SK-N-SH (cell line): ENCODE data around the gene EVC. TPM values are rescaled to one million over a fixed set of nuclear protein-coding genes. Genes with fewer than 3 reads are reported as not detected.

ENCODE experiments used
- CTCF ChIA-PET: fragments of 300-600, 350-600 bp; formaldehyde crosslinking; extraction: SDS; loops from one replicate; lab custom pipeline; 2021; lab: Yijun Ruan, JAX
- POLR2A ChIA-PET: fragments of 350-600 bp; sonication (Branson Sonifier 250); formaldehyde crosslinking; extraction: SDS; loops from one replicate; lab custom pipeline; 2020; ENCODE audit warnings: antibody characterized with exemption, inconsistent platforms; lab: Yijun Ruan, JAX
- DNase-seq: peaks from one replicate; pipeline ENCODE4 v3.0.0; 2012
- H2AFZ ChIP-seq: fragments of 200-600 bp; sonication (generic); 2 replicates; pipeline ENCODE4 v1.8.1; 2016; ENCODE audit warnings: antibody characterized with exemption, mild to moderate bottlenecking, low read depth
- H3F3A ChIP-seq: fragments of 200-600 bp; sonication (generic); replicated peaks from 2 replicates; pipeline ENCODE3; 2016; ENCODE audit warnings: antibody characterized with exemption, mild to moderate bottlenecking; ENCODE audit not compliant: insufficient read depth
- H3K27ac ChIP-seq, 2 experiments: fragments of 200-500 bp in 1 of 2; fragments of 200-600 bp in 1 of 2; sonication (Bioruptor generic) in 1 of 2; sonication (generic), shearing (Covaris generic) in 1 of 2; 2 replicates each; pipeline versions ENCODE4 v1.5.1 to v1.6.1; 2014 to 2016; ENCODE audit warnings: low read depth in 2 of 2, inconsistent platforms in 1 of 2, low read length in 1 of 2, mild to moderate bottlenecking in 1 of 2, mixed read lengths in 1 of 2
- H3K27me3 ChIP-seq: fragments of 200-600 bp; sonication (generic), shearing (Covaris generic); 2 replicates; pipeline ENCODE4 v1.6.1; 2016; ENCODE audit warnings: mixed run types; ENCODE audit not compliant: insufficient read depth
- H3K36me3 ChIP-seq, 2 experiments: fragments of 200-500 bp in 1 of 2; fragments of 200-600 bp in 1 of 2; sonication (Bioruptor generic) in 1 of 2; sonication (generic) in 1 of 2; replicated peaks in 1 of 2; 2 replicates each; pipeline versions ENCODE3 to v1.5.1; 2014 to 2016; ENCODE audit warnings: low read length in 1 of 2, mild to moderate bottlenecking in 1 of 2; ENCODE audit not compliant: insufficient read depth in 2 of 2, control insufficient read depth in 1 of 2
- H3K4me1 ChIP-seq, 2 experiments: fragments of 200-500 bp in 1 of 2; fragments of 200-600 bp in 1 of 2; sonication (Bioruptor generic) in 1 of 2; sonication (generic), shearing (Covaris generic) in 1 of 2; 2 replicates each; pipeline versions ENCODE4 v1.5.1 to v1.6.1; 2014 to 2016; ENCODE audit warnings: low read depth in 1 of 2, low read length in 1 of 2, mixed run types in 1 of 2; ENCODE audit not compliant: insufficient read depth in 2 of 2, control insufficient read depth in 1 of 2
- H3K4me2 ChIP-seq: fragments of 200-600 bp; sonication (generic), shearing (Covaris generic); 2 replicates; pipeline ENCODE4 v1.6.1; 2017; ENCODE audit warnings: mixed run types
- H3K4me3 ChIP-seq, 2 experiments: fragments of 200-500 bp in 1 of 2; fragments of 200-600 bp in 1 of 2; sonication (Bioruptor generic) in 1 of 2; sonication (generic), shearing (Covaris generic) in 1 of 2; 2 replicates each; pipeline versions ENCODE4 v1.5.1 to v1.8.1; 2014 to 2016; ENCODE audit warnings: low read depth in 2 of 2, inconsistent platforms in 1 of 2, low read length in 1 of 2, mild to moderate bottlenecking in 1 of 2, mixed read lengths in 1 of 2, moderate library complexity in 1 of 2
- H3K79me2 ChIP-seq: fragments of 200-600 bp; sonication (generic); 2 replicates; pipeline ENCODE4 v1.8.1; 2017; ENCODE audit warnings: mild to moderate bottlenecking; ENCODE audit not compliant: insufficient read depth
- H3K9ac ChIP-seq: fragments of 200-600 bp; sonication (generic); 2 replicates; pipeline ENCODE4 v1.6.1; 2017; ENCODE audit warnings: mixed run types
- H3K9me2 ChIP-seq: fragments of 200-600 bp; sonication (generic); 2 replicates; pipeline ENCODE4 v1.6.1; 2017; ENCODE audit warnings: mixed run types
- H3K9me3 ChIP-seq: fragments of 200-600 bp; sonication (generic); 2 replicates; pipeline ENCODE4 v1.6.1; 2017; ENCODE audit warnings: mixed run types, mild to moderate bottlenecking, moderate library complexity
- H4K20me1 ChIP-seq: fragments of 200-600 bp; sonication (generic); 2 replicates; pipeline ENCODE4 v1.6.1; 2017; ENCODE audit warnings: mild to moderate bottlenecking, mixed run types; ENCODE audit not compliant: insufficient read depth
- CHD2 ChIP-seq: fragments of 150-350 bp; IDR thresholded peaks from 2 replicates; pipeline ENCODE4 v1.6.1; 2018; ENCODE audit warnings: low read length; ENCODE audit not compliant: partially characterized antibody
- FOXM1 ChIP-seq: IDR thresholded peaks from 2 replicates; pipeline ENCODE4 v1.4.0; 2012; ENCODE audit warnings: low read depth, mild to moderate bottlenecking
- GABPA ChIP-seq: IDR thresholded peaks from 2 replicates; pipeline ENCODE4 v1.4.0; 2012; ENCODE audit warnings: low read depth, mild to moderate bottlenecking
- GATA2 ChIP-seq: sonication (generic); formaldehyde crosslinking; IDR thresholded peaks from 2 replicates; pipeline ENCODE4 v1.5.0; 2020; ENCODE audit warnings: mild to moderate bottlenecking, missing genetic modification reagents
- JUND ChIP-seq: IDR thresholded peaks from 2 replicates; pipeline ENCODE4 v1.4.0; 2012
- NRF1 ChIP-seq: IDR thresholded peaks from 2 replicates; pipeline ENCODE4 v1.6.1; 2012; ENCODE audit warnings: low read depth, mild to moderate bottlenecking, low read length
- POLR2AphosphoS5 ChIP-seq: IDR thresholded peaks from 2 replicates; pipeline ENCODE4 v1.6.1; 2012; ENCODE audit warnings: low read depth, low read length
- RCOR1 ChIP-seq: fragments of 150-350 bp; IDR thresholded peaks from 2 replicates; pipeline ENCODE4 v1.6.1; 2017; ENCODE audit warnings: antibody characterized with exemption, low read length
- RFX5 ChIP-seq: IDR thresholded peaks from 2 replicates; pipeline ENCODE4 v1.6.1; 2012; ENCODE audit warnings: mild to moderate bottlenecking, improper control_type of control experiment, low read length
- RXRA ChIP-seq: IDR thresholded peaks from 2 replicates; pipeline ENCODE4 v1.4.0; 2012; ENCODE audit warnings: low read depth, mild to moderate bottlenecking, borderline replicate concordance
- SIN3A ChIP-seq: IDR thresholded peaks from 2 replicates; pipeline ENCODE4 v1.6.1; 2012; ENCODE audit warnings: low read depth, mild to moderate bottlenecking, low read length, moderate library complexity, borderline replicate concordance
- SMC3 ChIP-seq: IDR thresholded peaks from 2 replicates; pipeline ENCODE4 v1.6.1; 2012; ENCODE audit warnings: low read depth, low read length, improper control_type of control experiment
- TEAD4 ChIP-seq: IDR thresholded peaks from 2 replicates; pipeline ENCODE4 v1.4.0; 2012; ENCODE audit warnings: mild to moderate bottlenecking, borderline replicate concordance; ENCODE audit not compliant: insufficient read depth
- YY1 ChIP-seq: IDR thresholded peaks from 2 replicates; pipeline ENCODE4 v1.4.0; 2012; ENCODE audit warnings: low read depth, mild to moderate bottlenecking
- WGBS: methylation state at CpG from one replicate; pipeline ENCODE4 v1.1.6; 2017; ENCODE audit warnings: low lambda C conversion rate; 5-methylcytosine and 5-hydroxymethylcytosine counted together
- polyA plus RNA-seq, 3 experiments: library from polyadenylated mRNA; depleted of rRNA; stranded (reverse); fragments of >200 nt; gene quantifications; 2 replicates each; pipeline ENCODE4 v1.2.3, GENCODE V29; 2012
- TF ChIP-seq, protein P1 (sequence below): IDR thresholded peaks from 2 replicates; pipeline ENCODE4 v1.6.1; 2012; ENCODE audit warnings: mild to moderate bottlenecking, low read depth, low read length, moderate library complexity

EVC gene
- polyA plus RNA-seq, 1 of the 3 experiments (the other 2 are of a cell fraction), result 3.8 TPM

DNA sequence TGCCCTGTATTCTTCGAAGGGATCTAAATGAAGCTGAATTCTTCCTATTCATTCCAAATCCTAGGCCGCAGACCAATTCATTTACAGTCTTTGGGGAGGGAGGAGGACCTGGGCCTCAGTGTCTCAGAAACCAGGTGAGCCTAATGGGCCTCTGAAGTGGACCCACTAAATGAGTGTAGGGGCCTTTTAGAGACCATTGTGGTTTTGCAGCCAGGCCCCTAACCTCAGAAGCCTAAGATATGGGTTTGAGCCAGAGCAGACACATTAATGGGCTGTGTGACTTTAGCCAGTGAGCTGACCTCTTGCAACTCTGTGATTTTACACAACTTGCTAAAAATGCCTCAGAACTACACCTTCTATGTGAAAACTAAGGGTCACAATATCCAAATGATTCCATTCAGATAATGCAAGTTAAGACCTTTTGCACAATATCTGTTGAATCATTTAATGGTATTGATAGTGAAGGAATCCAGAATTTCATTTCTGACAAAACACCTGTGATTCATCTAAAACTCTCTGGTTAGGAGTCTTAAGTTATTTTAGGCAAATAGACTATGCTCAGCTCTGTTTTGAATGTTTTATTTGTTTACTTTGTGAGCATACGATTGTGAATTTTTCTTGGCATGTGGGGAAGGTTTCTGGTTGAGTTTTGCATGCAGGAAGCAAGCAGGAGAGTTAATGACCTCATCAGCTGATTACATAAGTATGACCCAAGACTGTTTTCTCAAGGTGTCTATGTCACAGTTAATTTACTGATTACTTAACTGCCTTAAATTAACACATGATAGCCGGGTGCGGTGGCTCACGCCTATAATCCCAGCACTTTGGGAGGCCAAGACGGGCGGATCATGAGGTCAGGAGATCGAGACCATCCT lies 75.0 kb downstream of the EVC start:
- CTCF ChIA-PET, result interaction anchor here (0.9 to 2.9 kb wide), 3 partner anchors 9 to 735 kb away, joined by 3 to 12 read pairs (median 3); no protein-coding TSS in a partner anchor
- WGBS, result 96% methylated on average over 9 of the region's 9 CpGs

DNA sequence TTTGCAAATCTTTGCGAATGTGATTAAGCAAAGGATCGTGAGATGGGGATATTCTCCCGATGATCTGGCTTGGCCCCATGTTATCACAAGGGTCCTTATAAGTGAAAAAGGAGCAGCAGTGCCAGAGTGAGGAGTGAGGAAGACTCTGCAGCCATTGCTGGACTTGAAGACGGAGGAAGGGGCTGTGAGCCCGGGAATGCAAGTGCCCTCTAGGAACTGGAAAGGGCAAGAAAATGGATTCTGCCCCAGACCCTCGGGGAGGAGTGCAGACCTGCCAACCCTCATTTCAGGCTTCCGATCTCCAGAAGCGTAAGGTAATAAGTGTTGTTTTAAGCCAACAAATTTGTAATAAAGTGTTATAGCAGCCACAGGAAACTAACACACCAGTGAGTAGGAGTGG lies 76.3 kb downstream of the EVC start:
- no peak overlapping the region for H3K4me2 ChIP-seq
- no peaks in the 10 kb centered on the region for H3K9me2 ChIP-seq
- H3K79me2 ChIP-seq, result no peaks in the 10 kb centered on the region
- ChIA-PET POLR2A (no interaction called here), CTCF (interaction anchor here (2.9 kb wide), 1 partner anchor 387 kb away, joined by 12 read pairs; no protein-coding TSS in a partner anchor)
- no peaks in the 10 kb centered on the region for H3K27me3 ChIP-seq
- DNase-seq, result no peak
- no peaks in the 10 kb centered on the region for H3F3A ChIP-seq
- H3K27ac ChIP-seq, result no peak overlapping the region
- WGBS, result 94% methylated on average over 8 of the region's 8 CpGs
- H3K36me3 ChIP-seq, result peaks cover 9 to 30% of the 10 kb centered on the region in 2 experiments
- TF ChIP-seq RFX5 (no peak), SMC3 (no peak)
- no peak overlapping the region for H3K4me3 ChIP-seq
- H4K20me1 ChIP-seq, result no peaks in the 10 kb centered on the region
- H3K4me1 ChIP-seq, result no peaks in the 10 kb centered on the region
- no peak overlapping the region for H2AFZ ChIP-seq
- H3K9me3 ChIP-seq, result no peaks in the 10 kb centered on the region
- H3K9ac ChIP-seq, result no peak overlapping the region

More for the DNA sequence above, 75.0 kb downstream of the EVC start:
- H3K4me3 ChIP-seq, result no peak overlapping the region
- H3K27ac ChIP-seq, result no peak overlapping the region
- no peak overlapping the region for H3K9ac ChIP-seq
- TF ChIP-seq POLR2AphosphoS5 (no peak), GABPA (no peak)
- H3K79me2 ChIP-seq, result no peaks in the 10 kb centered on the region
- POLR2A ChIA-PET, result no interaction called here
- H3K36me3 ChIP-seq, result peaks cover 9 to 30% of the 10 kb centered on the region in 2 experiments
- H2AFZ ChIP-seq, result no peak overlapping the region
- no peaks in the 10 kb centered on the region for H3K9me3 ChIP-seq
- H4K20me1 ChIP-seq, result no peaks in the 10 kb centered on the region
- DNase-seq, result no peak
- H3F3A ChIP-seq, result no peaks in the 10 kb centered on the region
- no peaks in the 10 kb centered on the region for H3K4me1 ChIP-seq
- H3K27me3 ChIP-seq, result no peaks in the 10 kb centered on the region
- no peak overlapping the region for H3K4me2 ChIP-seq
- H3K9me2 ChIP-seq, result no peaks in the 10 kb centered on the region

DNA sequence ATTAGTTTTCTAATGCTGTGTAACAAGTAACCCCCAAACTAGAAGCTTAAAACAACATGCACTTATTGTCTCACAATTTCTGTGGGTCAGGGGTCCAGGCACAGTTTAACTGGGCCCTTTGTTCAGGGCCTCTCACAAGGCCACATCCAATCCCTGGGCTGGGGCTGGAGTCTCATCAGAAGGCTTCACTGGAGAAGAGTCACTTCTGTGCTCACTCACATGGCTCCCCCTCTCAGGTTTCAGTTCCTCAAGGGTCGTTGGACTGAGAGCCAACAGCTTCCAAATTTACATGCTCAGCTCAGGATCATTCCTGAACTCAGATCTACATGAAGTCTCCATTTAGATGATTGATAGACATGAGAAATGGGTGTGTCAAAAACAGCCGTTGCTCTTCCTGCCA lies 77.1 kb downstream of the EVC start:
- H2AFZ ChIP-seq, result no peak overlapping the region
- H3K27me3 ChIP-seq, result no peaks in the 10 kb centered on the region
- H4K20me1 ChIP-seq, result no peaks in the 10 kb centered on the region
- no peak for DNase-seq
- no peak overlapping the region for H3K4me2 ChIP-seq
- H3K9ac ChIP-seq, result no peak overlapping the region
- no peak for TF ChIP-seq NRF1
- TF ChIP-seq RXRA, result no peak
- no peak for TF ChIP-seq RFX5
- TF ChIP-seq SIN3A, result no peak
- TF ChIP-seq GATA2 (CRISPR knock-in tag), result no peak
- no peak for TF ChIP-seq TEAD4
- TF ChIP-seq CHD2, result no peak
- TF ChIP-seq YY1, result no peak
- no peak for TF ChIP-seq FOXM1
- no peak for TF ChIP-seq RCOR1
- TF ChIP-seq, protein P1, sequence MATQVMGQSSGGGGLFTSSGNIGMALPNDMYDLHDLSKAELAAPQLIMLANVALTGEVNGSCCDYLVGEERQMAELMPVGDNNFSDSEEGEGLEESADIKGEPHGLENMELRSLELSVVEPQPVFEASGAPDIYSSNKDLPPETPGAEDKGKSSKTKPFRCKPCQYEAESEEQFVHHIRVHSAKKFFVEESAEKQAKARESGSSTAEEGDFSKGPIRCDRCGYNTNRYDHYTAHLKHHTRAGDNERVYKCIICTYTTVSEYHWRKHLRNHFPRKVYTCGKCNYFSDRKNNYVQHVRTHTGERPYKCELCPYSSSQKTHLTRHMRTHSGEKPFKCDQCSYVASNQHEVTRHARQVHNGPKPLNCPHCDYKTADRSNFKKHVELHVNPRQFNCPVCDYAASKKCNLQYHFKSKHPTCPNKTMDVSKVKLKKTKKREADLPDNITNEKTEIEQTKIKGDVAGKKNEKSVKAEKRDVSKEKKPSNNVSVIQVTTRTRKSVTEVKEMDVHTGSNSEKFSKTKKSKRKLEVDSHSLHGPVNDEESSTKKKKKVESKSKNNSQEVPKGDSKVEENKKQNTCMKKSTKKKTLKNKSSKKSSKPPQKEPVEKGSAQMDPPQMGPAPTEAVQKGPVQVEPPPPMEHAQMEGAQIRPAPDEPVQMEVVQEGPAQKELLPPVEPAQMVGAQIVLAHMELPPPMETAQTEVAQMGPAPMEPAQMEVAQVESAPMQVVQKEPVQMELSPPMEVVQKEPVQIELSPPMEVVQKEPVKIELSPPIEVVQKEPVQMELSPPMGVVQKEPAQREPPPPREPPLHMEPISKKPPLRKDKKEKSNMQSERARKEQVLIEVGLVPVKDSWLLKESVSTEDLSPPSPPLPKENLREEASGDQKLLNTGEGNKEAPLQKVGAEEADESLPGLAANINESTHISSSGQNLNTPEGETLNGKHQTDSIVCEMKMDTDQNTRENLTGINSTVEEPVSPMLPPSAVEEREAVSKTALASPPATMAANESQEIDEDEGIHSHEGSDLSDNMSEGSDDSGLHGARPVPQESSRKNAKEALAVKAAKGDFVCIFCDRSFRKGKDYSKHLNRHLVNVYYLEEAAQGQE, result no peak
- no peak for TF ChIP-seq JUND
- H3K9me2 ChIP-seq, result no peaks in the 10 kb centered on the region
- no peaks in the 10 kb centered on the region for H3K9me3 ChIP-seq
- H3K79me2 ChIP-seq, result no peaks in the 10 kb centered on the region
- no peaks in the 10 kb centered on the region for H3K4me1 ChIP-seq
- CTCF ChIA-PET, result interaction anchor here (0.5 to 4.3 kb wide), 4 partner anchors 43 to 388 kb away, joined by 4 to 20 read pairs (median 8); no protein-coding TSS in a partner anchor
- WGBS, result 97% methylated on average over 2 of the region's 2 CpGs
- H3K4me3 ChIP-seq, result no peak overlapping the region
- POLR2A ChIA-PET, result no interaction called here
- no peak overlapping the region for H3K27ac ChIP-seq
- H3K36me3 ChIP-seq, result peaks cover 9 to 30% of the 10 kb centered on the region in 2 experiments
- H3F3A ChIP-seq, result no peaks in the 10 kb centered on the region
